Measurements from ENCODE around the gene NFIC.

GRCh38 chr19:3338541-3339181 is 27.7 kb upstream of the NFIC start:
- TF ChIP-seq EP300 (conservative IDR thresholded peaks at IDR 0.05; ENCODE audit: poor library complexity, severe bottlenecking) (no peak), CTCF (IDR thresholded peaks at IDR 0.05; ENCODE audit: poor library complexity, severe bottlenecking) (no peak), TAF1 (IDR thresholded peaks at IDR 0.05; ENCODE audit: low read depth) (no peak), EZH2 (IDR thresholded peaks at IDR 0.05; ENCODE audit: borderline replicate concordance, insufficient read depth, low read length, poor library complexity, severe bottlenecking) (no peak), MXI1 (conservative IDR thresholded peaks at IDR 0.05; ENCODE audit: poor library complexity, severe bottlenecking) (no peak), SMC3 (conservative IDR thresholded peaks at IDR 0.05; ENCODE audit: poor library complexity) (no peak), REST (IDR thresholded peaks at IDR 0.05; ENCODE audit: borderline replicate concordance) (no peak), RAD21 (conservative IDR thresholded peaks at IDR 0.05) (no peak)
